Thoracic aorta (tissue), 2 donors: ENCODE results near the gene TPPP2. TPM values are rescaled to one million over a fixed set of nuclear protein-coding genes. Genes with fewer than 3 reads are reported as not detected.

Experiments
- ATAC-seq: fragments of 150-250 bp; one replicate; pipeline ENCODE4 v1.8.0; 2017; ENCODE audit warnings: low read depth; ENCODE audit not compliant: insufficient number of reproducible peaks, low FRiP score
- DNase-seq: peaks from one replicate; pipeline ENCODE4 v3.0.0-alpha.2; 2020; ENCODE audit warnings: low spot score
- H3K27ac ChIP-seq, 2 donors: fragments of 200-600 bp; sonication (generic); 1 replicate in 1 of 2; 2 replicates in 1 of 2; pipeline ENCODE4 v1.5.1; 2016; ENCODE audit warnings: mild to moderate bottlenecking in 2 of 2, moderate library complexity in 2 of 2
- H3K27me3 ChIP-seq: fragments of 200-600 bp; sonication (generic); replicated peaks from 2 replicates; pipeline ENCODE4 v1.6.0; 2016; ENCODE audit warnings: mild to moderate bottlenecking; ENCODE audit not compliant: insufficient read depth
- H3K36me3 ChIP-seq: fragments of 200-600 bp; sonication (generic); one replicate; pipeline ENCODE4 v1.5.1; 2016
- H3K4me1 ChIP-seq, 2 donors: fragments of 200-600 bp; sonication (generic); 1 replicate in 1 of 2; 2 replicates in 1 of 2; pipeline versions ENCODE4 v1.5.1 to v1.6.0; 2016; ENCODE audit warnings: low read depth in 2 of 2, mild to moderate bottlenecking in 1 of 2; ENCODE audit not compliant: control insufficient read depth in 1 of 2
- H3K4me3 ChIP-seq: fragments of 200-600 bp; sonication (generic); 2 replicates; pipeline ENCODE4 v1.5.1; 2016; ENCODE audit warnings: mild to moderate bottlenecking
- H3K9me3 ChIP-seq: fragments of 200-600 bp; sonication (generic); 2 replicates; pipeline ENCODE4 v1.5.1; 2016
- total RNA-seq, 2 donors: library from RNA; depleted of rRNA; stranded (reverse); fragments of >200 nt; gene quantifications; one replicate each; pipeline versions ENCODE4 v1.1.0 to v1.2.3, GENCODE V29; 2016
- TF ChIP-seq, protein P1 (sequence below): fragments of 200-600 bp; sonication (generic); IDR thresholded peaks from one replicate; pipeline ENCODE4 v1.5.1; 2019; ENCODE audit warnings: antibody characterized with exemption

TPPP2 gene
- total RNA-seq, 2 donors from 2014 or later = not detected

DNA sequence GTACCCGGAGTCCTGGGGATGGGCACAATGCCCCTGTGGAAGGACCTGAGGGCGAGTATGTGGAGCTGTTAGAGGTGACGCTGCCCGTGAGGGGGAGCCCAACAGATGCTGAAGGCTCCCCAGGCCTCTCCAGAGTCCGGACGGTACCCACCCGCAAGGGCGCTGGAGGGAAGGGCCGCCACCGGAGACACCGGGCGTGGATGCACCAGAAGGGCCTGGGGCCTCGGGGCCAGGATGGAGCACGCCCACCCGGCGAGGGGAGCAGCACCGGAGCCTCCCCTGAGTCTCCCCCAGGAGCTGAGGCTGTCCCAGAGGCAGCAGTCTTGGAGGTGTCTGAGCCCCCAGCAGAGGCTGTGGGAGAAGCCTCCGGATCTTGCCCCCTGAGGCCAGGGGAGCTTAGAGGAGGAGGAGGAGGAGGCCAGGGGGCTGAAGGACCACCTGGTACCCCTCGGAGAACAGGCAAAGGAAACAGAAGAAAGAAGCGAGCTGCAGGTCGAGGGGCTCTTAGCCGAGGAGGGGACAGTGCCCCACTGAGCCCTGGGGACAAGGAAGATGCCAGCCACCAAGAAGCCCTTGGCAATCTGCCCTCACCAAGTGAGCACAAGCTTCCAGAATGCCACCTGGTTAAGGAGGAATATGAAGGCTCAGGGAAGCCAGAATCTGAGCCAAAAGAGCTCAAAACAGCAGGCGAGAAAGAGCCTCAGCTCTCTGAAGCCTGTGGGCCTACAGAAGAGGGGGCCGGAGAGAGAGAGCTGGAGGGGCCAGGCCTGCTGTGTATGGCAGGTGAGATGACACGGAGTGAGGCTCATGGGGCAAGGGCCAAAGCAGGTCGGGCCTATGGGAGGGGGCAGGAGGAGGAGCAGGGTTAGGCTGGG is 44.6 kb downstream of the TPPP2 start:
- H3K36me3 ChIP-seq = peaks cover 53% of the 10 kb centered on the region
- DNase-seq = no peak
- H3K4me3 ChIP-seq = no peak overlapping the region
- TF ChIP-seq, protein P1, sequence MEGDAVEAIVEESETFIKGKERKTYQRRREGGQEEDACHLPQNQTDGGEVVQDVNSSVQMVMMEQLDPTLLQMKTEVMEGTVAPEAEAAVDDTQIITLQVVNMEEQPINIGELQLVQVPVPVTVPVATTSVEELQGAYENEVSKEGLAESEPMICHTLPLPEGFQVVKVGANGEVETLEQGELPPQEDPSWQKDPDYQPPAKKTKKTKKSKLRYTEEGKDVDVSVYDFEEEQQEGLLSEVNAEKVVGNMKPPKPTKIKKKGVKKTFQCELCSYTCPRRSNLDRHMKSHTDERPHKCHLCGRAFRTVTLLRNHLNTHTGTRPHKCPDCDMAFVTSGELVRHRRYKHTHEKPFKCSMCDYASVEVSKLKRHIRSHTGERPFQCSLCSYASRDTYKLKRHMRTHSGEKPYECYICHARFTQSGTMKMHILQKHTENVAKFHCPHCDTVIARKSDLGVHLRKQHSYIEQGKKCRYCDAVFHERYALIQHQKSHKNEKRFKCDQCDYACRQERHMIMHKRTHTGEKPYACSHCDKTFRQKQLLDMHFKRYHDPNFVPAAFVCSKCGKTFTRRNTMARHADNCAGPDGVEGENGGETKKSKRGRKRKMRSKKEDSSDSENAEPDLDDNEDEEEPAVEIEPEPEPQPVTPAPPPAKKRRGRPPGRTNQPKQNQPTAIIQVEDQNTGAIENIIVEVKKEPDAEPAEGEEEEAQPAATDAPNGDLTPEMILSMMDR = no peak
- no peaks in the 10 kb centered on the region for H3K27me3 ChIP-seq
- no peak for ATAC-seq
- H3K4me1 ChIP-seq = peaks cover 3 to 16% of the 10 kb centered on the region in 2 donors
- no peaks in the 10 kb centered on the region for H3K9me3 ChIP-seq
- no peak overlapping the region for H3K27ac ChIP-seq

DNA sequence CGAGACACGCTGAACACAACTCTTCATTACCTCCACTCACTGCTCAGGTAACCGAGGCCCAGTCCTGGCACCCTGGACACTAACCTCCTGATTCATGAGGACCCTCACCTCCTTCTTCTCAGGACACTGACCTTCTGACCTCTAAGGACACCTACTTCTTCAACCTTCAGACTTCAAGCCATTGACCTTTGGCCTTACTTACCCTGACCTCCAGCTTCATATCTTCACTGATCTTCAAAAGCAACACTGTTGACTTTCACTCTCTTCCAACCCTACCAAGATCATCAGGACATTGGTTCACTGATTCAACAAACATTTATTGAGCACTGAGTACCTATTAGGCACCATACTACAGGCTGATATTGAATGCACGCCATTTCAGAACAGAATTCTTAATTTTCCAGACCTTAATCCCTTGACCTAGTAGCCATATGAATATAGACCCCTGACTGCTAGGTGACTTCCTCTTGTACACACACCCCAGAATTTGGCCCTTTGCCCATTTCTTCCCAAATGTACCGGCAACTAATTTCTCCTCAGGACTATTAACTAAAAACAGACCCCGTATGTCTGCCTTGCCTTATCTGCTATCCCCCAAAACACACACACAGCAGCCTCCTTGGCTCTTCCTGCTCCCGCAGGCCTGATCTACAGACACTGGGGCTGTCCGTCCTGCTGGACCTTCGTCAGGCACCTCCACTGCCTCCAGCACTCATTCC is 45.9 kb downstream of the TPPP2 start:
- TF ChIP-seq, protein P1 = no peak
- Histone ChIP-seq H3K36me3 (peaks cover 64% of the 10 kb centered on the region), H3K27ac (no peak overlapping the region), H3K27me3 (no peaks in the 10 kb centered on the region), H3K4me3 (no peak overlapping the region), H3K9me3 (no peaks in the 10 kb centered on the region), H3K4me1 (peaks cover 3 to 14% of the 10 kb centered on the region in 2 donors)
- DNase-seq = no peak
- no peak for ATAC-seq

DNA sequence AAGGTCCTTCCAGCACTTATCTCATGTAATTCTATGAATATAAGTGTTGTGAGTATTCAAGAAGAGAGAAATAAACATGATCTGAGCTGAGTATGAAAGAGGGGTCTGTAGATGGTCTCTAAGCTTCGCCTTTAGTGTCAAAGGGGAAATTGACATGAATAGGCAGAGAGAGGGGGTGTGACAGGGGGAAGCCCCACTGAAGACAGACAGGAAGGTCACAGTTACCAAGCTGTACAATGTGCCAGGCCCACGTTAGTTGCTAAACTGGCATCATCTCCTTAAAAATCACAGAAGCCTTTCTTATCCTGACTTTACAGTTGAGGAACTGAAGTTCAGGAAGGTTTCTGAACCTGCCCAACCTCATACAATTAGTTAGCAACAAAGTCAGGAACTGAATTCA is 47.7 kb downstream of the TPPP2 start:
- TF ChIP-seq, protein P1 = no peak
- no peak for ATAC-seq
- peaks cover 81% of the 10 kb centered on the region for H3K36me3 ChIP-seq

DNA sequence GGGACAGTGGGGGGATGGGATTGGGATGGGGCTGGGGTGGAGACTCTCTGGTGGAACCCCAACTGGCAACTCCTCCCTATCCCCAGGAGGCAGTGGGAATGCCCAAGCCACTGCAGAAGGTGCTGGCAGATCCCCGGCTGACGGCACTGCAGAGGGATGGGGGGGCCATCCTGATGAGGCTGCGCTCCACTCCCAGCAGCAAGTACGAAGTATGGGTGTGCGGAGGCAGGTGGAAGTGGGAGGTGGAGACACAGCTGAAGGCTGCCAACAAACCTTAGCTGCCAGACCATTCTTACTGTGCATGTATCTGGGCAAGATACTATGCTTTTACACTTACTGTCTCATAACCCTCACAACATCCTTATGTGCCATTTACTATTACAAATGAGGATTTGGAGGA is 48.3 kb downstream of the TPPP2 start:
- Histone ChIP-seq H3K27ac (no peak overlapping the region), H3K4me1 (no peaks in the 10 kb centered on the region), H3K36me3 (peaks cover 85% of the 10 kb centered on the region), H3K4me3 (no peak overlapping the region), H3K27me3 (no peaks in the 10 kb centered on the region), H3K9me3 (no peaks in the 10 kb centered on the region)
- DNase-seq (no peak), ATAC-seq (no peak)
- TF ChIP-seq, protein P1 = no peak

More for the DNA sequence above, 47.7 kb downstream of the TPPP2 start:
- no peak for DNase-seq
- no peak overlapping the region for H3K4me3 ChIP-seq
- H3K9me3 ChIP-seq = no peaks in the 10 kb centered on the region
- no peak overlapping the region for H3K27ac ChIP-seq
- H3K27me3 ChIP-seq = no peaks in the 10 kb centered on the region
- H3K4me1 ChIP-seq = peaks cover 0 to 3% of the 10 kb centered on the region in 2 donors

GRCh38 chr14:21078726-21079125 is 48.7 kb downstream of the TPPP2 start:
- H3K9me3 ChIP-seq = no peaks in the 10 kb centered on the region
- TF ChIP-seq, protein P1 = no peak
- peaks cover 84% of the 10 kb centered on the region for H3K36me3 ChIP-seq
- no peak overlapping the region for H3K4me3 ChIP-seq
- DNase-seq (no peak), ATAC-seq (no peak)
- H3K27me3 ChIP-seq = no peaks in the 10 kb centered on the region
- H3K27ac ChIP-seq = no peak overlapping the region
- H3K4me1 ChIP-seq = no peaks in the 10 kb centered on the region
